ENCODE results near the gene TIAM2.

TIAM2 gene

DNA sequence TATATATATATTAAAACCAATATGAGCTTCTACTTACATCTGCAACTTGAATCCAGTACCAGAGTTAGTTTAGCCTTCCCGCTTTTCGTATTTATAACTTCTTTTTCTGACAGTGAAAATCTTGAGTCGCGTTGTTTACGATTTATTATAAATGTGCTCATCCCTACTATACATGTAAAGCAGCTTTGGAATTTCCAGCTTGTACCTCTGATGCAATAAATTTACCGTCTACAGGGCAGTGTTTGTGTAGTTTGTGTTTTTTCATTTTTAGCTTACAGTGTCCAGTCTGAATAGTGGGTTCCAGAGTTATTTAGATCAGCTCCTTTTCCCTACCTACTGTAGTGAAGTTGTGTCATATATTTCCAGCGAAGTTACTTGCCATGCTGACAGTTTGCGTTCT, 66.3 kb downstream of the TIAM2 start:
- Histone ChIP-seq H3K9me3 (ENCODE audit: insufficient read depth, low read length, severe bottlenecking) (no peaks in the 10 kb centered on the region), H3K36me3 (ENCODE audit: insufficient read depth, low read length) (no peaks in the 10 kb centered on the region), H3K27me3 (ENCODE audit: insufficient read depth, low read length, poor library complexity) (no peaks in the 10 kb centered on the region), H4K20me1 (ENCODE audit: insufficient read depth, low read length) (no peaks in the 10 kb centered on the region), H3K4me2 (ENCODE audit: insufficient read depth, low read length) (no peak overlapping the region), H3K79me2 (ENCODE audit: insufficient read depth, low read length) (no peaks in the 10 kb centered on the region), H3K4me3 (ENCODE audit: low read depth in 1 of 2, low read length in 2 of 2) (no peak overlapping the region), H3K9ac (ENCODE audit: low read depth, low read length) (no peak overlapping the region), H3K27ac (ENCODE audit: low read length) (no peak overlapping the region), H3K4me1 (ENCODE audit: insufficient read depth, low read length) (no peaks in the 10 kb centered on the region), H2AFZ (ENCODE audit: low read depth, low read length) (no peak overlapping the region)
- TF ChIP-seq EZH2 (IDR thresholded peaks at IDR 0.05; ENCODE audit: borderline replicate concordance, low read depth, low read length, severe bottlenecking), result no peak
- TF ChIP-seq, protein P1, sequence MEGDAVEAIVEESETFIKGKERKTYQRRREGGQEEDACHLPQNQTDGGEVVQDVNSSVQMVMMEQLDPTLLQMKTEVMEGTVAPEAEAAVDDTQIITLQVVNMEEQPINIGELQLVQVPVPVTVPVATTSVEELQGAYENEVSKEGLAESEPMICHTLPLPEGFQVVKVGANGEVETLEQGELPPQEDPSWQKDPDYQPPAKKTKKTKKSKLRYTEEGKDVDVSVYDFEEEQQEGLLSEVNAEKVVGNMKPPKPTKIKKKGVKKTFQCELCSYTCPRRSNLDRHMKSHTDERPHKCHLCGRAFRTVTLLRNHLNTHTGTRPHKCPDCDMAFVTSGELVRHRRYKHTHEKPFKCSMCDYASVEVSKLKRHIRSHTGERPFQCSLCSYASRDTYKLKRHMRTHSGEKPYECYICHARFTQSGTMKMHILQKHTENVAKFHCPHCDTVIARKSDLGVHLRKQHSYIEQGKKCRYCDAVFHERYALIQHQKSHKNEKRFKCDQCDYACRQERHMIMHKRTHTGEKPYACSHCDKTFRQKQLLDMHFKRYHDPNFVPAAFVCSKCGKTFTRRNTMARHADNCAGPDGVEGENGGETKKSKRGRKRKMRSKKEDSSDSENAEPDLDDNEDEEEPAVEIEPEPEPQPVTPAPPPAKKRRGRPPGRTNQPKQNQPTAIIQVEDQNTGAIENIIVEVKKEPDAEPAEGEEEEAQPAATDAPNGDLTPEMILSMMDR (IDR thresholded peaks at IDR 0.05; ENCODE audit: borderline replicate concordance, extremely low read depth, low read length, poor library complexity, severe bottlenecking), result no peak
- no peak for ATAC-seq (ENCODE audit: insufficient read depth, low read depth)
- no peak for DNase-seq

DNA sequence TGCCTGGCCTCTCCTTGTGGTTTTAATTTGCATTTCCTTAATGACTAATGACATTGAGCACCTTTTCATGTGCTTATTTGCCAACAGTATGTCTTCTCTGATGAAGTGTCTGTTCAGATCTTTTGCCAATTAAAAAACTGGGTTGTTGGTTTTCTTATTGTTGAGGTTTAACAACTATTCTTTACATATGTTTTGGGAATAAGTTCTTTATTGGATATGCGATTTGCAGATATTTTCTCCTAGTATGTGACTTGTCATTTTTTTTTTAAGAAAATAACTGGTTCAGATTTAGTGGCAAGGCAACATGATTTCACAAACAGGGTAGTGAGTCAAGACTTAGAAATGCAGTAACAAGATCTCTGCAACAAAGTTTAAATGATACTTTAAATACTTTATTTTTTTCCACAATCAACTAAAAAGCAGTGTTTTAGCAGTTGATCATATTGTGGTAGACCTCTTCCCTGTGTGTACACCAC, 67.8 kb downstream of the TIAM2 start:
- no peaks in the 10 kb centered on the region for H3K36me3 ChIP-seq (ENCODE audit: insufficient read depth, low read length)
- ATAC-seq (ENCODE audit: insufficient read depth, low read depth), result no peak
- no peaks in the 10 kb centered on the region for H3K79me2 ChIP-seq (ENCODE audit: insufficient read depth, low read length)
- H2AFZ ChIP-seq (ENCODE audit: low read depth, low read length), result no peak overlapping the region
- no peak overlapping the region for H3K27ac ChIP-seq (ENCODE audit: low read length)
- no peak overlapping the region for H3K4me3 ChIP-seq (ENCODE audit: low read depth in 1 of 2, low read length in 2 of 2)
- H3K9ac ChIP-seq (ENCODE audit: low read depth, low read length), result no peak overlapping the region
- no peaks in the 10 kb centered on the region for H3K9me3 ChIP-seq (ENCODE audit: insufficient read depth, low read length, severe bottlenecking)
- no peak for TF ChIP-seq EZH2 (IDR thresholded peaks at IDR 0.05; ENCODE audit: borderline replicate concordance, low read depth, low read length, severe bottlenecking)
- TF ChIP-seq, protein P1 (IDR thresholded peaks at IDR 0.05; ENCODE audit: borderline replicate concordance, extremely low read depth, low read length, poor library complexity, severe bottlenecking), result no peak
- no peak overlapping the region for H3K4me2 ChIP-seq (ENCODE audit: insufficient read depth, low read length)
- no peak for DNase-seq
- H3K4me1 ChIP-seq (ENCODE audit: insufficient read depth, low read length), result no peaks in the 10 kb centered on the region
- H4K20me1 ChIP-seq (ENCODE audit: insufficient read depth, low read length), result no peaks in the 10 kb centered on the region
- no peaks in the 10 kb centered on the region for H3K27me3 ChIP-seq (ENCODE audit: insufficient read depth, low read length, poor library complexity)

DNA sequence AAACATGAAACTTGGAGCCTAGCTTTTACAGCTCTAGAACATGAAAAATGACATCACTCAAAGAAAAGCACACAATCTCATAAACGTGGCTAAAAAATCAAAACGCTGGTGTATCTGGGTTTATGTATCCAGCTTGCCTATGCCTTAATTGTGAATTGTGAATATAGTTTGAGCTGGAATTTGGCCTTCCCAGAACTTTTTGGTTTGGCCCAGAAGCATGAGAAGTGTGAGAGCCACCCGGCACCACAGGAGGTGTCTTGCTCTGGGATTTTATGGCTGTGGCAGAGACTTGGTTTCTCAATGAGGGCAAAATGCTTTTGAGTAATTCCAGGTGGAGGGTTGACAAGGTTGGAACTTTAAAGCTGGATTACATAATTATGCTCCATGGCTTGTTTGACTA, 69.2 kb downstream of the TIAM2 start:
- H2AFZ ChIP-seq (ENCODE audit: low read depth, low read length), result no peak overlapping the region
- no peak overlapping the region for H3K4me3 ChIP-seq (ENCODE audit: low read depth in 1 of 2, low read length in 2 of 2)
- DNase-seq, result no peak
- H3K27ac ChIP-seq (ENCODE audit: low read length), result no peak overlapping the region
- no peaks in the 10 kb centered on the region for H3K27me3 ChIP-seq (ENCODE audit: insufficient read depth, low read length, poor library complexity)
- H3K79me2 ChIP-seq (ENCODE audit: insufficient read depth, low read length), result no peaks in the 10 kb centered on the region
- H3K4me2 ChIP-seq (ENCODE audit: insufficient read depth, low read length), result no peak overlapping the region
- no peaks in the 10 kb centered on the region for H3K4me1 ChIP-seq (ENCODE audit: insufficient read depth, low read length)
- H4K20me1 ChIP-seq (ENCODE audit: insufficient read depth, low read length), result no peaks in the 10 kb centered on the region
- no peak for ATAC-seq (ENCODE audit: insufficient read depth, low read depth)
- no peaks in the 10 kb centered on the region for H3K36me3 ChIP-seq (ENCODE audit: insufficient read depth, low read length)
- no peaks in the 10 kb centered on the region for H3K9me3 ChIP-seq (ENCODE audit: insufficient read depth, low read length, severe bottlenecking)
- TF ChIP-seq, protein P1 (IDR thresholded peaks at IDR 0.05; ENCODE audit: borderline replicate concordance, extremely low read depth, low read length, poor library complexity, severe bottlenecking), result no peak
- TF ChIP-seq EZH2 (IDR thresholded peaks at IDR 0.05; ENCODE audit: borderline replicate concordance, low read depth, low read length, severe bottlenecking), result no peak
- no peak overlapping the region for H3K9ac ChIP-seq (ENCODE audit: low read depth, low read length)

DNA sequence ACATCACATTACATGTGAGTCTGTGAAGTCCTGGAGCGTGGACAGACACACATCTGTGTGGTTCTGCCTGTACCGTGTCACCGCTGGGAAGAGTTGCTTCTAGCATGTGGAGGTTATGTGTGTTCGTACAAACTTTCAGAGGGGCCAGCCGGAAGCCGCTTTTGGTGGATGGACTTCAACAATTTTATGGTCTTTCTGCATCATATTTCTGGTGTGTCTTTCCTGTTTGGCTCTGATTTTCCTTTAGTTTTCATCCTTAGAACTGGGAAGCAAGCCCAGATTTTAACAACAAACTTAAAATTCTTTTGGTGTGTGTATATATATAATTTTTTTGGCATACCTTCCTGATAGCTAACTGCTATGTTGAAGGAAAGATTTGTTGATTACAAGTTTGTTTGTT, 71.2 kb downstream of the TIAM2 start:
- no peaks in the 10 kb centered on the region for H3K27me3 ChIP-seq (ENCODE audit: insufficient read depth, low read length, poor library complexity)
- no peaks in the 10 kb centered on the region for H3K9me3 ChIP-seq (ENCODE audit: insufficient read depth, low read length, severe bottlenecking)
- no peak for ATAC-seq (ENCODE audit: insufficient read depth, low read depth)
- H3K36me3 ChIP-seq (ENCODE audit: insufficient read depth, low read length), result no peaks in the 10 kb centered on the region
- DNase-seq, result no peak
- H3K27ac ChIP-seq (ENCODE audit: low read length), result no peak overlapping the region
- H3K79me2 ChIP-seq (ENCODE audit: insufficient read depth, low read length), result no peaks in the 10 kb centered on the region
- no peak overlapping the region for H2AFZ ChIP-seq (ENCODE audit: low read depth, low read length)
- TF ChIP-seq, protein P1 (IDR thresholded peaks at IDR 0.05; ENCODE audit: borderline replicate concordance, extremely low read depth, low read length, poor library complexity, severe bottlenecking), result no peak
- TF ChIP-seq EZH2 (IDR thresholded peaks at IDR 0.05; ENCODE audit: borderline replicate concordance, low read depth, low read length, severe bottlenecking), result no peak
- no peak overlapping the region for H3K4me3 ChIP-seq (ENCODE audit: low read depth in 1 of 2, low read length in 2 of 2)
- no peak overlapping the region for H3K9ac ChIP-seq (ENCODE audit: low read depth, low read length)
- no peaks in the 10 kb centered on the region for H4K20me1 ChIP-seq (ENCODE audit: insufficient read depth, low read length)
- H3K4me2 ChIP-seq (ENCODE audit: insufficient read depth, low read length), result no peak overlapping the region
- no peaks in the 10 kb centered on the region for H3K4me1 ChIP-seq (ENCODE audit: insufficient read depth, low read length)

Measured in DND-41 (cell line).